NCI-H1048 (cell line): ENCODE measurements around the gene C2orf80.
"Not testable (repeated sequence)": the region's sequence is repeated elsewhere in the genome, so short reads cannot be mapped to it uniquely, and the experiment has no call there.

ENCODE experiments used
- DNase-seq: peaks from one replicate; lab custom pipeline; 2025; lab: John Stamatoyannopoulos, UW

C2orf80 gene

GRCh38 chr2:208189810-208190503 lies at the start of gene C2orf80:
Gene C2orf80, minus strand, starts transcription at chr2:208190030. Its CDS starts 3,044 bp downstream, at chr2:208186986.
- DNase-seq: no peak

GRCh38 chr2:208235860-208236259 lies 46.0 kb upstream of the C2orf80 start:
- no peak for DNase-seq

- DNase-seq: no peak
Measured at GRCh38 chr2:208234786-208235185, 45.0 kb upstream of the C2orf80 start.

- DNase-seq: no peak
Measured at GRCh38 chr2:208228476-208228875, 38.6 kb upstream of the C2orf80 start.

GRCh38 chr2:208227581-208228232 lies 37.9 kb upstream of the C2orf80 start:
- no peak for DNase-seq

- DNase-seq: no peak
Measured at GRCh38 chr2:208224802-208225201, 35.0 kb upstream of the C2orf80 start.

GRCh38 chr2:208222351-208222750 lies 32.5 kb upstream of the C2orf80 start:
- DNase-seq: no peak

- not testable (repeated sequence) for DNase-seq
Measured at GRCh38 chr2:208221873-208222272, 32.0 kb upstream of the C2orf80 start.

- no peak for DNase-seq
Measured at GRCh38 chr2:208210688-208211451, 21.0 kb upstream of the C2orf80 start.

GRCh38 chr2:208208335-208209085 lies 18.7 kb upstream of the C2orf80 start:
- DNase-seq: no peak

GRCh38 chr2:208207769-208208168 lies 17.9 kb upstream of the C2orf80 start:
- DNase-seq: no peak

- no peak for DNase-seq
Measured at GRCh38 chr2:208204166-208204565, 14.3 kb upstream of the C2orf80 start.

- DNase-seq: no peak
Measured at GRCh38 chr2:208195531-208195930, 5.7 kb upstream of the C2orf80 start.

GRCh38 chr2:208192611-208193236 lies 2.9 kb upstream of the C2orf80 start:
- DNase-seq: no peak

GRCh38 chr2:208189069-208189809 lies 591 bp downstream of the C2orf80 start:
- no peak for DNase-seq

- no peak for DNase-seq
Measured at GRCh38 chr2:208186893-208187292, 2.9 kb downstream of the C2orf80 start.

- no peak for DNase-seq
Measured at GRCh38 chr2:208186465-208186864, 3.4 kb downstream of the C2orf80 start.

GRCh38 chr2:208183972-208184705 lies 5.7 kb downstream of the C2orf80 start:
- DNase-seq: peak; percentile 59

- no peak for DNase-seq
Measured at GRCh38 chr2:208183526-208183925, 6.3 kb downstream of the C2orf80 start.

- DNase-seq: no peak
Measured at GRCh38 chr2:208182835-208183234, 7.0 kb downstream of the C2orf80 start.
